Heart left ventricle (tissue), 16 donors: ENCODE results near the gene LHX6. TPM values are rescaled to one million over a fixed set of nuclear protein-coding genes. Genes with fewer than 3 reads are reported as not detected.

Experiments
- ATAC-seq, 4 donors: fragments of 200-7000 bp; cut with Tn5 transposase; one replicate each; pipeline ENCODE4 v1.9.1; 2020 to 2022; ENCODE audit warnings: moderate library complexity in 4 of 4, mild to moderate bottlenecking in 3 of 4, moderate number of reproducible peaks in 1 of 4
- DNase-seq, 5 donors: peaks; one replicate each; pipeline ENCODE4 v3.0.0-alpha.2; 2020
- H3K27ac ChIP-seq, 12 donors: fragments of 200-600 bp; sonication (generic) in 4 of 12; one replicate each; pipeline versions ENCODE4 v1.5.0 to v1.8.0; 2016 to 2022; ENCODE audit warnings: mild to moderate bottlenecking in 2 of 12
- H3K27me3 ChIP-seq, 9 donors: fragments of 200-600 bp; sonication (generic) in 2 of 9; one replicate each; pipeline versions ENCODE4 v1.5.1 to v1.8.0; 2016 to 2022; ENCODE audit warnings: mild to moderate bottlenecking in 3 of 9
- H3K36me3 ChIP-seq, 9 donors: fragments of 200-600 bp; sonication (generic) in 2 of 9; one replicate each; pipeline versions ENCODE4 v1.5.0 to v1.8.0; 2018 to 2022; ENCODE audit warnings: mild to moderate bottlenecking in 2 of 9
- H3K4me1 ChIP-seq, 12 donors: fragments of 200-600 bp; sonication (generic) in 4 of 12; one replicate each; pipeline versions ENCODE4 v1.5.0 to v1.8.0; 2016 to 2022; ENCODE audit warnings: mild to moderate bottlenecking in 3 of 12
- H3K4me3 ChIP-seq, 12 donors: fragments of 200-600 bp; sonication (generic) in 4 of 12; one replicate each; pipeline versions ENCODE4 v1.5.0 to v1.8.0; 2017 to 2022; ENCODE audit warnings: mild to moderate bottlenecking in 9 of 12, moderate library complexity in 4 of 12
- H3K9me3 ChIP-seq, 12 donors: fragments of 200-600 bp; sonication (generic) in 4 of 12; one replicate each; pipeline versions ENCODE4 v1.5.0 to v1.8.0; 2016 to 2022; ENCODE audit warnings: mild to moderate bottlenecking in 1 of 12
- CTCF ChIP-seq, 12 donors: fragments of 200-600 bp; sonication (generic) in 4 of 12; IDR thresholded peaks; one replicate each; pipeline versions ENCODE4 v1.5.0 to v1.8.0; 2018 to 2022; ENCODE audit warnings: antibody characterized with exemption in 12 of 12, mild to moderate bottlenecking in 5 of 12
- POLR2A ChIP-seq, 2 donors: fragments of 450-650 bp; IDR thresholded peaks; one replicate each; pipeline ENCODE4 v1.6.1; 2017; ENCODE audit warnings: antibody characterized with exemption in 2 of 2, mild to moderate bottlenecking in 2 of 2, moderate library complexity in 2 of 2
- WGBS, 4 donors: extraction: QIAGEN DNeasy Blood & Tissue Kit in 2 of 4; methylation state at CpG; one replicate each; pipeline versions ENCODE4 v1.1.5 to v1.1.7; 2013 to 2018; 5-methylcytosine and 5-hydroxymethylcytosine counted together
- intact Hi-C, 10 donors: fragments of 100-400 bp; cut with DNase I; formaldehyde crosslinking; loops; one replicate each; pipeline versions ENCODE4 v1.11.1 to v1.14.2; 2022
- polyA plus RNA-seq, 2 donors: library from polyadenylated mRNA; stranded (reverse); fragments of 200-250 nt; gene quantifications; one replicate each; pipeline ENCODE4 v1.2.3, GENCODE V29; 2013
- total RNA-seq, 9 donors: library from RNA; depleted of rRNA in 2 of 9; stranded (reverse); fragments of >200 nt in 2 of 9; fragmentation: NEBNext Ultra II Directional in 3 of 9; extraction: Animal tissue kit (Norgen Biotek cat#: 25700) in 3 of 9; gene quantifications; one replicate each; pipeline versions ENCODE4 v1.1.0 to v1.2.4, GENCODE V29; 2016 to 2023
- donor health status: ischemic (EF 13 %, LVEDD 7.1; RV severe dilation, severe dysfunction).
- donor health status: healthy with polysubstance abuse.
- donor health status: DM: no; HTN: yes; CAD: no.
- donor health status: DM: no; HTN: no; CAD: no.
- donor health status: ischemic (EF 25% LVEDD 6.9; RV normal size, moderate dysfunction).
- donor health status: ischemic (EF 25% LVEDD 5.7; RV mildly dilated, moderate dysfunction).
- donor health status: healthy.
- donor health status: DM: yes; HTN: yes; CAD: no.
- donor health status: ischemic (EF 35%, LVEDD 5.7; RV mildly dilated, moderate dysfunction).
- donor health status: nonischemic (EF 11% LVEDD 7.7; RV severe dilation, severe dysfunction).
- donor health status: DM: yes; HTN: yes; CAD: no.
- donor health status: PGD.
- donor health status: ischemic (EF 29% LVEDD 5.4; RV normal size, mild dysfunction).
- donor health status: nonischemic (EF 23%, LVEDD 6.1; RV moderate dilation, normal function).

LHX6 gene
- total and polyA plus RNA-seq, 11 donors: 2.9 to 11.2 (median 6.5) TPM

GRCh38 chr9:122226758-122227574 is 1.8 kb downstream of the LHX6 start:
- no peaks in the 10 kb centered on the region for H3K36me3 ChIP-seq
- peak overlapping the region; percentile 7 to 61 (median 52) for H3K4me3 ChIP-seq
- DNase-seq: no peak
- peak overlapping the region in 2 of 12 donors; percentile 18 to 32 for H3K27ac ChIP-seq
- ATAC-seq: peak in 1 of 4 donors; percentile 11
- WGBS, 4 donors: 14 to 21% (median 20%) methylated on average over 33 to 59 of the region's 59 CpGs
- peaks cover 0 to 40% (median 22%) of the 10 kb centered on the region in 12 donors for H3K4me1 ChIP-seq
- intact Hi-C loops: loop anchor here in 1 of 10 donors (5.0 to 10.0 kb wide), 2 partner anchors 102 to 120 kb away; no protein-coding TSS in a partner anchor
- peaks cover 28 to 97% (median 87%) of the 10 kb centered on the region in 9 donors for H3K27me3 ChIP-seq
- no peak for TF ChIP-seq CTCF (IDR thresholded peaks at IDR 0.05)
- TF ChIP-seq POLR2A (IDR thresholded peaks at IDR 0.05): no peak
- no peaks in the 10 kb centered on the region for H3K9me3 ChIP-seq

- 23 to 45% (median 31%) methylated on average over 44 to 51 of the region's 51 CpGs for WGBS, 4 donors
- Histone ChIP-seq H3K9me3 (no peaks in the 10 kb centered on the region), H3K4me3 (peak overlapping the region in 10 of 12 donors; percentile 6 to 61 (median 33)), H3K4me1 (peaks cover 0 to 47% (median 23%) of the 10 kb centered on the region in 12 donors), H3K27me3 (peaks cover 28 to 97% (median 88%) of the 10 kb centered on the region in 9 donors), H3K36me3 (no peaks in the 10 kb centered on the region), H3K27ac (no peak overlapping the region)
- no peak for TF ChIP-seq POLR2A (IDR thresholded peaks at IDR 0.05)
- TF ChIP-seq CTCF (IDR thresholded peaks at IDR 0.05): no peak
- DNase-seq (no peak), ATAC-seq (no peak)
- intact Hi-C loops: loop anchor here in 1 of 10 donors (5.0 to 10.0 kb wide), 2 partner anchors 101 to 121 kb away; no protein-coding TSS in a partner anchor
Observed at GRCh38 chr9:122226142-122226757, 2.5 kb downstream of the LHX6 start.

GRCh38 chr9:122225312-122226141 is 3.2 kb downstream of the LHX6 start:
- H3K36me3 ChIP-seq: no peaks in the 10 kb centered on the region
- no peaks in the 10 kb centered on the region for H3K9me3 ChIP-seq
- no peak for DNase-seq
- peaks cover 0 to 55% (median 24%) of the 10 kb centered on the region in 12 donors for H3K4me1 ChIP-seq
- H3K27me3 ChIP-seq: peaks cover 32 to 98% (median 89%) of the 10 kb centered on the region in 9 donors
- TF ChIP-seq CTCF (IDR thresholded peaks at IDR 0.05) (no peak), POLR2A (IDR thresholded peaks at IDR 0.05) (no peak)
- no peak for ATAC-seq
- no peak overlapping the region for H3K27ac ChIP-seq
- intact Hi-C loops: loop anchor here in 1 of 10 donors (5.0 to 10.0 kb wide), 2 partner anchors 101 to 122 kb away; no protein-coding TSS in a partner anchor
- H3K4me3 ChIP-seq: peak overlapping the region in 10 of 12 donors; percentile 6 to 61 (median 19)
- 43 to 72% (median 55%) methylated on average over 50 to 51 of the region's 51 CpGs for WGBS, 4 donors
